ENCODE results near the gene KRTAP16-1. TPM values are rescaled to one million over a fixed set of nuclear protein-coding genes. Genes with fewer than 3 reads are reported as not detected.

The KRTAP16-1 gene
- total RNA-seq, 1 donor from 2014 or later = not detected

DNA sequence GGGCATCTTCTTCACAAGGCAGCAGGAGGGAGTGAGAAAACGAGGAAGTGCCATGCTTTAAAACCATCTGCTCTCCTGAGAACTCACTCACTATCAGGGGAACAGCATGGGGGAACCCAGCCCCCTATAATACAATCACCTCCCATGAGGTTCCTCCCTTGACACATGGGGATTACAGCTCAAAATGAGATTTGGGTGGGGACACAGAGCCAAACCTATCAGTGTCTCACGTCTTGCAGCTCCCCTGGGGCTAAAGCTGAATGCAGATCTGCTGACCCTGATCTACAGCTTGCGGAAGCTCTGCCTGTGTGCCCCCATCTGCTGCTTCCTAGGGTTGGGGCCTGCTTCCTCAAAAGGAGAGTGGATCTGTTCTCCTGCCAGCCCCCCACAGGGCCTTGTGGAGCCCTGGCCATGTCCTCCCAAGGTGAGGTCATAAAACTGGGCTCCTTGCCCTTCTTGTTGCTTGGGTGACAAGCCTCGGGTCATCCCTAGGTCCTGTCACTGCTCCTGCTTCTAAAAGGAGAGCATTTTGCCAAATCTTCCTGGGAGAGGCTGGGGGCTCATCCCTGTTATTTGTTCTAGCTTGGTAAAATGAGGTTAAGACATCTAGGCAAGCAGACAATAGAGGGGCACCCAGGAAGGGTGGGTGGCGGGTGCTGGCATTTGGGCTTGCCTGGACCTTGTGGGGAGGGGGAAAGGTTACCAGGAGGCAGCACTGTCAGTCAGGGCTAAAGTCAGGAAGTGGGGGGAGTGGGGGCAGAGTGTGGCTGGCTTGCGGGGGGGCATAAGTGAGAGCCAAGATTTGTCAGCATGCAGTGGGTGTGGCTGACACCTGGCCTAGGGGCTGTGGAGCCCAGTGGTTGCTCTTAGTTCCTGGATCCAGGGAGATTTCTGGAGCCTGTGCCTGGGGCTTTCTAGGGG is 25.5 kb upstream of the KRTAP16-1 start:
- H3K27me3 Mint-ChIP-seq (ENCODE audit: unreplicated experiment) = peaks cover 7% of the 10 kb centered on the region
- H3K9me3 Mint-ChIP-seq (ENCODE audit: unreplicated experiment) = no peaks in the 10 kb centered on the region
- no peak for DNase-seq (ENCODE audit: low spot score)
- no peaks in the 10 kb centered on the region for H3K4me1 Mint-ChIP-seq (ENCODE audit: unreplicated experiment)
- no peak overlapping the region for H3K4me3 Mint-ChIP-seq (ENCODE audit: unreplicated experiment)
- TF ChIP-seq, protein P1, sequence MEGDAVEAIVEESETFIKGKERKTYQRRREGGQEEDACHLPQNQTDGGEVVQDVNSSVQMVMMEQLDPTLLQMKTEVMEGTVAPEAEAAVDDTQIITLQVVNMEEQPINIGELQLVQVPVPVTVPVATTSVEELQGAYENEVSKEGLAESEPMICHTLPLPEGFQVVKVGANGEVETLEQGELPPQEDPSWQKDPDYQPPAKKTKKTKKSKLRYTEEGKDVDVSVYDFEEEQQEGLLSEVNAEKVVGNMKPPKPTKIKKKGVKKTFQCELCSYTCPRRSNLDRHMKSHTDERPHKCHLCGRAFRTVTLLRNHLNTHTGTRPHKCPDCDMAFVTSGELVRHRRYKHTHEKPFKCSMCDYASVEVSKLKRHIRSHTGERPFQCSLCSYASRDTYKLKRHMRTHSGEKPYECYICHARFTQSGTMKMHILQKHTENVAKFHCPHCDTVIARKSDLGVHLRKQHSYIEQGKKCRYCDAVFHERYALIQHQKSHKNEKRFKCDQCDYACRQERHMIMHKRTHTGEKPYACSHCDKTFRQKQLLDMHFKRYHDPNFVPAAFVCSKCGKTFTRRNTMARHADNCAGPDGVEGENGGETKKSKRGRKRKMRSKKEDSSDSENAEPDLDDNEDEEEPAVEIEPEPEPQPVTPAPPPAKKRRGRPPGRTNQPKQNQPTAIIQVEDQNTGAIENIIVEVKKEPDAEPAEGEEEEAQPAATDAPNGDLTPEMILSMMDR (IDR thresholded peaks at IDR 0.05; ENCODE audit: unreplicated experiment) = no peak
- no peak overlapping the region for H3K27ac Mint-ChIP-seq (ENCODE audit: unreplicated experiment)
- no peaks in the 10 kb centered on the region for H3K36me3 Mint-ChIP-seq (ENCODE audit: low read depth, unreplicated experiment)

DNA sequence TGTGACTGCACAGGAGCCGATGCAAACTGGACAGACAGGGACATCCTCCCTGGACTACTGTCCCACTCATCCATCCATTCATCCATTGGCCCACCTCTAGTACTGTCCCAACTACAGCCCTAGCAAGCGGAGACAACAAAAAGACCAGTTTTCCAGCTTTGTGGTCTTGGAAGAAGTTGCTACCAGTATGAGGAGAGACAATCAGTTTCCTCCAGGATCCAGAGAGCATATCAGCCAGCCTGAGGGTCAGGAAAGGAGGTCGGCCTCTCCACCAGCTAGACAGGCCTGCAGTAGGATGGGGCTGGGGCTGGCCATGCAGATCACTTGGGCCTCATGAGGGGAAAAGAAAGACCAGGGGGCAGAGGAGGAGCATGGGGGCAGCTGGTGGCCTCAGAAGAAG is 24.7 kb upstream of the KRTAP16-1 start:
- Mint-ChIP-seq H3K4me3 (ENCODE audit: unreplicated experiment) (no peak overlapping the region), H3K36me3 (ENCODE audit: low read depth, unreplicated experiment) (no peaks in the 10 kb centered on the region), H3K9me3 (ENCODE audit: unreplicated experiment) (no peaks in the 10 kb centered on the region), H3K27ac (ENCODE audit: unreplicated experiment) (no peak overlapping the region), H3K4me1 (ENCODE audit: unreplicated experiment) (no peaks in the 10 kb centered on the region), H3K27me3 (ENCODE audit: unreplicated experiment) (peaks cover 7% of the 10 kb centered on the region)
- TF ChIP-seq, protein P1 (IDR thresholded peaks at IDR 0.05; ENCODE audit: unreplicated experiment) = no peak
- DNase-seq (ENCODE audit: low spot score) = no peak

DNA sequence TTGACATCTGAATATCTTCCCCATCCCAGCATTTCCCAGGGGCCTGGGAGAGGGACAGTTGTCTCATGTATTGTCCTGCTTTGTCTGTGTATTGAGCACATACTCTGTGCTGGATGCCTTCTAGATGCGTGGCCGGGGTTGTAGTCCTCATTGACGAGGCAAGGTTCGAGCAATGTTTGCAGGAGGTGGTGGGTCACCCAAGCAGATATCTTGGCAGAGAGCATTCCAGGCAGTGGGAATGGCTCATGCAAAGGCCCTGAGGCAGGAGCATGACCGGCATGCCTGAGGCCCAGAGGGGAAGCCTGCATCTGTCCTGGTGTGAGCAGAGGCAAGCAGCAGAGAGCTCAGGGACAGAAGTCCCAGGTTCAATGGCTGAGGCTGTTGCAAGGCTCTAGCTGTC is 24.0 kb upstream of the KRTAP16-1 start:
- no peak overlapping the region for H3K4me3 Mint-ChIP-seq (ENCODE audit: unreplicated experiment)
- no peaks in the 10 kb centered on the region for H3K4me1 Mint-ChIP-seq (ENCODE audit: unreplicated experiment)
- no peaks in the 10 kb centered on the region for H3K36me3 Mint-ChIP-seq (ENCODE audit: low read depth, unreplicated experiment)
- TF ChIP-seq, protein P1 (IDR thresholded peaks at IDR 0.05; ENCODE audit: unreplicated experiment) = no peak
- H3K9me3 Mint-ChIP-seq (ENCODE audit: unreplicated experiment) = no peaks in the 10 kb centered on the region
- DNase-seq (ENCODE audit: low spot score) = no peak
- no peak overlapping the region for H3K27ac Mint-ChIP-seq (ENCODE audit: unreplicated experiment)
- H3K27me3 Mint-ChIP-seq (ENCODE audit: unreplicated experiment) = peaks cover 7% of the 10 kb centered on the region

DNA sequence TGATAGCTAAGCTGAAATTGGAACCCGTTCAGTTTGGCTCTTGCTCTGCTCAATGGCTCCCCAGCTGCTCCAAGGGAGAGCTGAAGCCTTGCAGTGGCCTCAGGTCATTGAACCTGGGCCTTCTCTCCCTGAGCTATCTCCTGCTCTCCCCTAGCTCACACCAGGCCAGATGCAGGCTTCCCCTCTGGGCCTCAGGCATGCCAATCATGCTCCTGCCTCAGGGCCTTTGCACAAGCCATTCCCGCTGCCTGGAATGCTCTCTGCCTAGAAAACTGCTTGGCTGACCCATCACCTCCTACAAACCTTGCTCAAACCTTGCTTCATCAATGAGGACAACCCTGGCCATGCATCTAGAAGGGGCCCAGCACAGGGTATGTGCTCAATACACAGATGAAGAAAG is 23.1 kb upstream of the KRTAP16-1 start:
- Mint-ChIP-seq H3K27me3 (ENCODE audit: unreplicated experiment) (peaks cover 8% of the 10 kb centered on the region), H3K9me3 (ENCODE audit: unreplicated experiment) (no peaks in the 10 kb centered on the region), H3K4me1 (ENCODE audit: unreplicated experiment) (no peaks in the 10 kb centered on the region), H3K36me3 (ENCODE audit: low read depth, unreplicated experiment) (no peaks in the 10 kb centered on the region), H3K4me3 (ENCODE audit: unreplicated experiment) (no peak overlapping the region), H3K27ac (ENCODE audit: unreplicated experiment) (no peak overlapping the region)
- no peak for DNase-seq (ENCODE audit: low spot score)
- TF ChIP-seq, protein P1 (IDR thresholded peaks at IDR 0.05; ENCODE audit: unreplicated experiment) = no peak

DNA sequence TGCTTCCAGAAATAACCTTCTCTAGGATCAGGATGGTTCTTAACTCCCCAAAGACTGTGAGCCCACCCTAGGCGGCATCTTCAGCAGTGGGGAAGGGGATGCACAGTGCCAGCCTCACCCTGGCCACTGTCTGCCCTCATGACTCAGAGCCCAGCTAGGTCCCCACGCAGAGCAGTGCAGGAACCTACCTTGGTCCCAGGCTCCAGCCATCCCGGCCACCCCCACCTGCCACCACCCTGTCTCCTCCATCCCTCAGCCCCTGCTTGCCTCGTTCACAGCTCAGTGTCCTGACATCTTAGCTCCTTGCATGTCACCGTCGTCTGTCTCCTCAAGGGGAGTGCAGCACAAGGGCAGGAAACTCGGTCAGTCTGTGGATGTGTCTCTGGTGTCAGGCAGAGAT is 22.5 kb upstream of the KRTAP16-1 start:
- Mint-ChIP-seq H3K27me3 (ENCODE audit: unreplicated experiment) (peaks cover 9% of the 10 kb centered on the region), H3K4me1 (ENCODE audit: unreplicated experiment) (no peaks in the 10 kb centered on the region), H3K36me3 (ENCODE audit: low read depth, unreplicated experiment) (no peaks in the 10 kb centered on the region), H3K4me3 (ENCODE audit: unreplicated experiment) (no peak overlapping the region), H3K27ac (ENCODE audit: unreplicated experiment) (no peak overlapping the region), H3K9me3 (ENCODE audit: unreplicated experiment) (no peaks in the 10 kb centered on the region)
- TF ChIP-seq, protein P1 (IDR thresholded peaks at IDR 0.05; ENCODE audit: unreplicated experiment) = no peak
- DNase-seq (ENCODE audit: low spot score) = no peak

Data from endothelial cell (in vitro differentiated cells).